GM19372 (cell line): ENCODE results near the gene NGRN.

Experiments
- ATAC-seq: cut with Tn5 transposase; IDR thresholded peaks from one replicate; pipeline ENCODE4 v1.9.1; 2021; ENCODE audit warnings: mild to moderate bottlenecking, low read depth, moderate library complexity; ENCODE audit not compliant: unreplicated experiment

Gene NGRN, protein sequence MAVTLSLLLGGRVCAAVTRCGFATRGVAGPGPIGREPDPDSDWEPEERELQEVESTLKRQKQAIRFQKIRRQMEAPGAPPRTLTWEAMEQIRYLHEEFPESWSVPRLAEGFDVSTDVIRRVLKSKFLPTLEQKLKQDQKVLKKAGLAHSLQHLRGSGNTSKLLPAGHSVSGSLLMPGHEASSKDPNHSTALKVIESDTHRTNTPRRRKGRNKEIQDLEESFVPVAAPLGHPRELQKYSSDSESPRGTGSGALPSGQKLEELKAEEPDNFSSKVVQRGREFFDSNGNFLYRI

GRCh38 chr15:90265271-90266060 lies at the start of gene NGRN:
Gene NGRN, plus strand, starts transcription at chr15:90265672. Its CDS starts 41 bp downstream, at chr15:90265713.
- peak; percentile 89 for ATAC-seq

DNA sequence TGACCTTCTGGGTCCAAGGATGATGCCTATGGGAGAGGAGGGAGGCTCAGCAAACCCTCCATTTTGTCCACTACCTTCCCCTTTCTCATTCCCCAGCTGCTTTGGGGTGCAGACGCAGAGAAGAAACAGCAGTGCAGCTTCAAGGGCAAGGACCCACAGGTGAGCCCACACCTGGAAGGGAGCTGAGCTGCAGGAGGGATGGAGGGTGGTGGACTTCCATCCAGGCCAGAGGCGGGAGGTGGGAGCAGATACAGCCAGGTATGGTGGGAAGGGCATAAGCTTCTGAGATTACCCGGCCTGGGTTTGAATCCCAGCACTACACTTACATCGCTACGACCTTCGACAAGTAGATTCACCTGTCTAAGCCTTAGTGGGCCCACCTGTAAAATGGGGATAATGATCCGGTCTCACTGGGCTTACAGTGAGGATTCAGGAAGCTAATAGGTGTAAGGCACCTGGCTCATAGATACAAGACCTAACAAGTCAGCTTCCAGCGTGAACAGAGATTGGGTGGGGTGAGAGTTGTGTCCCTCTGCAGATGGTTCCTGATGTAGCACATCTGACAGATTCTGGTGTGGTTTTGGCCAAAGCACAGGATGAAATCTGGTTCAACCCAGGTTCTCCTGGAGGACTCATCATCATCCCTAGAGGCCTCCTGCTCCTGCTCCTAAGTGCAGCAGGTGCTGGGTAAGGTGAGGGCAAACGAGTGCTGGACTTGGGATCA lies 47.6 kb upstream of the NGRN start:
- ATAC-seq: no peak

DNA sequence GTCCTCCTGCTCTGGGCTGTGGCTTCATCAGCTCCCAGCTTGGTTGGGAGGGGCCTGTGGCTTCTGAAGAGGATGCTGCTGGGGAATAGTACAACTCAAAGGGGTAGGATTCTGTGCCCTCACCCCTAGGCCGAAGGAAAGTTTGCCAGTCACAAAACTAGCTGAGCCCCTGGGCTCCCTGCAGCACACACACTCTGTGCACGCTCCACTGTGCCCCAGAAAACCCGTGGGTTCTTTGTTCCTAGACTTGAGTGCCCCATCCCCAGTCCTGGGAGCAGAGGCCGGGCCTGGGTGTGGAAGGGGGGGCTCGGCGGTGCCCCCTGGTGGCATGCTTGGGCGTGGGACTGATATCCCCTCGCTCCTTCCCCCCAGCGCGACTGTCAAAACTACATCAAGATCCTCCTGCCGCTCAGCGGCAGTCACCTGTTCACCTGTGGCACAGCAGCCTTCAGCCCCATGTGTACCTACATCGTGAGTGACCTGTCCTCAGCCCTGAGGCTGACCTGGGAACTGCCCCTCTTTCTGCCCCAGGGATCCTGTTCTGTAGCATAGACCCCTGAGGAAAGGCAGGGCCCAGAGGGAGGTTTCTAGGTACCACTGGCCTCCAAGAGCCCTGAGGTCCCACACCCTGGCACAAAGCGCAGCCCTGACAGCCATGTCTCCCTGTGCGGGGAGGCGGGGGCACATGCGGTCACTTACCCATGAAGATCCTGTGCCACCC lies 45.9 kb upstream of the NGRN start:
- no peak for ATAC-seq

GRCh38 chr15:90221246-90221900 lies 44.1 kb upstream of the NGRN start:
- ATAC-seq: no peak

DNA sequence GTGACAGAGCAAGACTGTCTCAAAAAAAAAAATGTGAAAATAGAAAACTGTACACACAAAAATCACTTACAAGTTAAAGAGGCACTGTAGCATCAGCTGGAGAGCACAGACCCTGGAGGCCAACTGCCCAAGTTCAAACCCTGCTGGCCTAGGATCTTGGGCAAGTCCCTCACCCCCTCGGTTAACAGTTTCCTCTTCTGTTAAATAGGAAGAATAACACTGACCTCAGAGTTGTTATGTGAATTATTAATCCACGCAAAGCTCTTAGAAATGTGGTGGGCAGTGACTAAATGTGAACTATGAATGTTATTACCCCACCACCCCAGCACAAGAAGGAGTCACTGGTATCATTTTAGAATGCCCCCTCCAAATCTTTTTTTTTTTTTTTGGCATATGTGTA lies 42.9 kb upstream of the NGRN start:
- no peak for ATAC-seq

DNA sequence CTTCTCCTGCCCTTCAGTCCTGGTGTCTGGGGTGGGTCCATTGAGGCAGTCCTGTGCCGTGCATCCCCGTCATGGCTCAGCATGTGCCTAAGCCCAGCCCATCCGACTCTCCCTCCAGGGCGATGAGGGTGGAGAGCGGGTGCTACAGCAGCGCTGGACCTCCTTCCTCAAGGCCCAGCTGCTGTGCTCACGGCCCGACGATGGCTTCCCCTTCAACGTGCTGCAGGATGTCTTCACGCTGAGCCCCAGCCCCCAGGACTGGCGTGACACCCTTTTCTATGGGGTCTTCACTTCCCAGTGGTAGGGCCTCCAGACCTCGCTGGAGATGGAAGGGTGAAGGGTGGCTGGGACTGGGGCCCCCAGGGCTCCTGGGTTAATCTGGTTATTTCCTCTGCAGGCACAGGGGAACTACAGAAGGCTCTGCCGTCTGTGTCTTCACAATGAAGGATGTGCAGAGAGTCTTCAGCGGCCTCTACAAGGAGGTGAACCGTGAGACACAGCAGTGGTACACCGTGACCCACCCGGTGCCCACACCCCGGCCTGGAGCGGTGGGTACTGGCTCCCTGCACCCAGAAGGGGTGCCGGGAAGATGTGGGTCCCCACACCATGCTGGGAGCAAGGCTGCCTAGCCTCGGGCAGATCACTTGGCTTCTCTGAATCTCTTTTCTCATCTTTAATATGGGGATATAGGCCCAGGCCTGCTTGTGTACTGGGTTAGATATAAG lies 41.9 kb upstream of the NGRN start:
- ATAC-seq: no peak

GRCh38 chr15:90225047-90225446 lies 40.4 kb upstream of the NGRN start:
- ATAC-seq: no peak

DNA sequence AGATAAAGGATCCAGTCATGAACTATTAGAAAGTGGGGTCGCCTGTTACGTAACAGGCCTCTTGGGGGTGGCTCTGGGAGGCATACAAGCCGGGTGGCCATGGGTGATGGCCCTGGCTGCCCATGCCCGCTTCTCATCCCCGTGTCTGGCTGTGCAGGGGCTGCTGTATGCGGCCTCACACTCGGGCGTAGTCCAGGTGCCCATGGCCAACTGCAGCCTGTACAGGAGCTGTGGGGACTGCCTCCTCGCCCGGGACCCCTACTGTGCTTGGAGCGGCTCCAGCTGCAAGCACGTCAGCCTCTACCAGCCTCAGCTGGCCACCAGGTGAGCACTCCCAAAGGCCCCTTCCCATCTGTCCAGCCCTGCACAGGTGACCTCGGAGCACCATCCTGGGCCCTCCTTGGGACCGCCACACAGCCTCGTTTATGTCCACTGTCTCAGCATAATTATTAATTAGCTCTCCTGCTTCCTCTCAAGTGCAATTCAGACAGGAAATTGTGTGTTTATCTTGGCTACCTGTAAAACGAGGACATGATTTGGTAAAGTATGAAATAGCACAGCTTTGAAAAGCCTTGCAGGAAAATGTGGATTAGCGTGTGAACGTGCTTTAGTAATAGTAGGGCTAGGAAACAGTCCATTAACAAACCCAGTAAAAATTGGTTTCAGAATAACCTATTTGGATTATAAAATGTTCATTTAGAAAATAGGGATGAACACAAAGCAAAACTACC lies 39.8 kb upstream of the NGRN start:
- ATAC-seq: no peak

- ATAC-seq: no peak
Observed at GRCh38 chr15:90227336-90227735, 38.1 kb upstream of the NGRN start.

DNA sequence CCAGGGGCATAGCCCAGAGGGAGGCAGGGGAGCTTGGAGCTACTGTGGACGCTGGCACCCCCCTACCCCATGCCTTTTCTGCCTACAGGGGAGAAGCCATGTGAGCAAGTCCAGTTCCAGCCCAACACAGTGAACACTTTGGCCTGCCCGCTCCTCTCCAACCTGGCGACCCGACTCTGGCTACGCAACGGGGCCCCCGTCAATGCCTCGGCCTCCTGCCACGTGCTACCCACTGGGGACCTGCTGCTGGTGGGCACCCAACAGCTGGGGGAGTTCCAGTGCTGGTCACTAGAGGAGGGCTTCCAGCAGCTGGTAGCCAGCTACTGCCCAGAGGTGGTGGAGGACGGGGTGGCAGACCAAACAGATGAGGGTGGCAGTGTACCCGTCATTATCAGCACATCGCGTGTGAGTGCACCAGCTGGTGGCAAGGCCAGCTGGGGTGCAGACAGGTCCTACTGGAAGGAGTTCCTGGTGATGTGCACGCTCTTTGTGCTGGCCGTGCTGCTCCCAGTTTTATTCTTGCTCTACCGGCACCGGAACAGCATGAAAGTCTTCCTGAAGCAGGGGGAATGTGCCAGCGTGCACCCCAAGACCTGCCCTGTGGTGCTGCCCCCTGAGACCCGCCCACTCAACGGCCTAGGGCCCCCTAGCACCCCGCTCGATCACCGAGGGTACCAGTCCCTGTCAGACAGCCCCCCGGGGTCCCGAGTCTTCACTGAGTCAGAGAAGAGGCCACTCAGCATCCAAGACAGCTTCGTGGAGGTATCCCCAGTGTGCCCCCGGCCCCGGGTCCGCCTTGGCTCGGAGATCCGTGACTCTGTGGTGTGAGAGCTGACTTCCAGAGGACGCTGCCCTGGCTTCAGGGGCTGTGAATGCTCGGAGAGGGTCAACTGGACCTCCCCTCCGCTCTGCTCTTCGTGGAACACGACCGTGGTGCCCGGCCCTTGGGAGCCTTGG lies 37.4 kb upstream of the NGRN start:
- ATAC-seq: no peak

- no peak for ATAC-seq
Observed at GRCh38 chr15:90228960-90229359, 36.5 kb upstream of the NGRN start.

- no peak for ATAC-seq
Observed at GRCh38 chr15:90230071-90230494, 35.4 kb upstream of the NGRN start.

GRCh38 chr15:90230610-90231009 lies 34.9 kb upstream of the NGRN start:
- no peak for ATAC-seq

- ATAC-seq: no peak
Observed at GRCh38 chr15:90231028-90232017, 34.1 kb upstream of the NGRN start.

GRCh38 chr15:90232196-90232595 lies 33.3 kb upstream of the NGRN start:
- ATAC-seq: no peak

- no peak for ATAC-seq
Observed at GRCh38 chr15:90232941-90233386, 32.5 kb upstream of the NGRN start.
